IMR-90 (cell line): ENCODE results near the gene GPR132. TPM values are rescaled to one million over a fixed set of nuclear protein-coding genes. Genes with fewer than 3 reads are reported as not detected.

Source experiments
- ATAC-seq: fragments of 200-7000 bp; cut with Tn5 transposase; 2 replicates; pipeline ENCODE4 v1.9.1; 2020; ENCODE audit warnings: low read depth, mild to moderate bottlenecking, moderate library complexity
- BruUV-seq: library from RNA; stranded (reverse); fragments of 400-500 nt; replicated peaks from 2 replicates; lab custom pipeline; 2021; lab: Mats Ljungman, UMichigan
- CTCF ChIA-PET: fragments of 300-600 bp; formaldehyde crosslinking; extraction: SDS; loops from one replicate; lab custom pipeline; 2021; ENCODE audit warnings: antibody characterized with exemption; lab: Yijun Ruan, JAX
- POLR2A ChIA-PET: fragments of 300-600 bp; sonication (Branson Sonifier 250); formaldehyde crosslinking; loops from one replicate; lab custom pipeline; 2022; ENCODE audit warnings: antibody characterized with exemption; ENCODE audit not compliant: unreplicated experiment; lab: Charles Lee
- DNase-seq: peaks from one replicate; pipeline ENCODE4 v3.0.0; 2013
- H2AFZ ChIP-seq: replicated peaks from 2 replicates; pipeline ENCODE3; 2013; ENCODE audit warnings: low read length, mild to moderate bottlenecking; ENCODE audit not compliant: poor library complexity
- H2AK5ac ChIP-seq: 2 replicates; pipeline ENCODE4 v1.6.1; 2013; ENCODE audit warnings: low read depth, low read length, inconsistent platforms
- H2AK9ac ChIP-seq: replicated peaks from 2 replicates; pipeline ENCODE3; 2013; ENCODE audit warnings: mild to moderate bottlenecking, low read depth, low read length, moderate library complexity; ENCODE audit not compliant: poor library complexity
- H2BK120ac ChIP-seq: 2 replicates; pipeline ENCODE4 v1.6.1; 2013; ENCODE audit warnings: low read depth, low read length, inconsistent platforms
- H2BK15ac ChIP-seq: 3 replicates; pipeline ENCODE4 v1.6.1; 2013; ENCODE audit warnings: low read depth, low read length, inconsistent platforms
- H2BK20ac ChIP-seq: 2 replicates; pipeline ENCODE4 v1.6.1; 2013; ENCODE audit warnings: low read depth, mild to moderate bottlenecking, inconsistent platforms, low read length, moderate library complexity
- H2BK5ac ChIP-seq: 2 replicates; pipeline ENCODE4 v1.6.1; 2013; ENCODE audit warnings: mild to moderate bottlenecking, low read depth, low read length, inconsistent platforms; ENCODE audit not compliant: poor library complexity, severe bottlenecking
- H3K14ac ChIP-seq: replicated peaks from 2 replicates; pipeline ENCODE4 v1.6.1; 2013; ENCODE audit warnings: low read depth, low read length, inconsistent platforms
- H3K18ac ChIP-seq: 2 replicates; pipeline ENCODE4 v1.6.1; 2013; ENCODE audit warnings: low read depth, low read length, control low read depth
- H3K23ac ChIP-seq: 2 replicates; pipeline ENCODE4 v1.6.1; 2013; ENCODE audit warnings: low read depth, low read length, inconsistent platforms
- H3K27ac ChIP-seq: 2 replicates; pipeline ENCODE4 v1.5.1; 2013; ENCODE audit warnings: mild to moderate bottlenecking, control low read depth, low read length; ENCODE audit not compliant: insufficient read depth
- H3K27me3 ChIP-seq: 2 replicates; pipeline ENCODE4 v1.6.1; 2013; ENCODE audit warnings: low read length; ENCODE audit not compliant: control insufficient read depth, insufficient read depth
- H3K36me3 ChIP-seq: 2 replicates; pipeline ENCODE4 v1.6.1; 2013; ENCODE audit warnings: low read length, mixed read lengths; ENCODE audit not compliant: control insufficient read depth, insufficient read depth
- H3K4ac ChIP-seq: 2 replicates; pipeline ENCODE4 v1.6.1; 2013; ENCODE audit warnings: low read depth, low read length, inconsistent platforms
- H3K4me1 ChIP-seq: 2 replicates; pipeline ENCODE4 v1.6.1; 2013; ENCODE audit warnings: low read length, mixed read lengths; ENCODE audit not compliant: control insufficient read depth, insufficient read depth
- H3K4me2 ChIP-seq: 2 replicates; pipeline ENCODE4 v1.6.1; 2013; ENCODE audit warnings: low read depth, mild to moderate bottlenecking, control low read depth, low read length, moderate library complexity
- H3K4me3 ChIP-seq: 2 replicates; pipeline ENCODE4 v1.5.1; 2013; ENCODE audit warnings: low read depth, mild to moderate bottlenecking, control low read depth, low read length, moderate library complexity; ENCODE audit not compliant: insufficient read depth
- H3K56ac ChIP-seq: 2 replicates; pipeline ENCODE4 v1.6.1; 2013; ENCODE audit warnings: low read length, inconsistent platforms; ENCODE audit not compliant: insufficient read depth; ENCODE audit errors: extremely low read depth
- H3K79me1 ChIP-seq, 2 experiments: 2 replicates each; pipeline ENCODE4 v1.6.1; 2013; ENCODE audit warnings: low read length in 2 of 2, inconsistent platforms in 1 of 2, low read depth in 1 of 2
- H3K9ac ChIP-seq: 2 replicates; pipeline ENCODE4 v1.6.1; 2013; ENCODE audit warnings: low read depth, low read length, control low read depth
- H3K9me1 ChIP-seq: 2 replicates; pipeline ENCODE4 v1.6.1; 2013; ENCODE audit warnings: low read length, inconsistent platforms; ENCODE audit not compliant: insufficient read depth
- H3K9me3 ChIP-seq: 2 replicates; pipeline ENCODE4 v1.6.1; 2013; ENCODE audit warnings: low read length; ENCODE audit not compliant: control insufficient read depth, insufficient read depth
- H4K20me1 ChIP-seq: 2 replicates; pipeline ENCODE4 v1.6.1; 2013; ENCODE audit warnings: low read length, inconsistent platforms; ENCODE audit not compliant: insufficient read depth
- H4K5ac ChIP-seq: 2 replicates; pipeline ENCODE4 v1.6.1; 2013; ENCODE audit warnings: mild to moderate bottlenecking, low read depth, low read length, control low read depth
- H4K8ac ChIP-seq, 2 experiments: 2 replicates each; pipeline ENCODE4 v1.6.1; 2013; ENCODE audit warnings: low read depth in 2 of 2, low read length in 2 of 2, control low read depth in 1 of 2, inconsistent platforms in 1 of 2
- H4K91ac ChIP-seq: 2 replicates; pipeline ENCODE4 v1.6.1; 2013; ENCODE audit warnings: low read depth, low read length, inconsistent platforms; ENCODE audit not compliant: insufficient read depth
- BHLHE40 ChIP-seq: fragments of 150-350 bp; IDR thresholded peaks from 2 replicates; pipeline ENCODE4 v1.6.1; 2016; ENCODE audit warnings: mild to moderate bottlenecking, low read depth, low read length
- CEBPB ChIP-seq: IDR thresholded peaks from 2 replicates; pipeline ENCODE4 v1.6.1; 2012; ENCODE audit warnings: low read depth, low read length, improper control_type of control experiment
- CHD1 ChIP-seq: IDR thresholded peaks from 2 replicates; pipeline ENCODE4 v1.6.1; 2012; ENCODE audit warnings: low read depth, low read length, improper control_type of control experiment
- FOS ChIP-seq: fragments of 150-350 bp; IDR thresholded peaks from 2 replicates; pipeline ENCODE4 v1.6.1; 2016; ENCODE audit warnings: low read depth, low read length
- MAFK ChIP-seq: IDR thresholded peaks from 2 replicates; pipeline ENCODE4 v1.6.1; 2012; ENCODE audit warnings: low read depth, low read length, improper control_type of control experiment
- MAZ ChIP-seq: IDR thresholded peaks from 2 replicates; pipeline ENCODE4 v1.6.1; 2012; ENCODE audit warnings: low read depth, mild to moderate bottlenecking, low read length, improper control_type of control experiment, moderate library complexity, borderline replicate concordance
- MXI1 ChIP-seq: IDR thresholded peaks from 2 replicates; pipeline ENCODE4 v1.6.1; 2012; ENCODE audit warnings: low read depth, mild to moderate bottlenecking, low read length, moderate library complexity, borderline replicate concordance
- NFE2L2 ChIP-seq: fragments of 150-350 bp; IDR thresholded peaks from 2 replicates; pipeline ENCODE4 v1.6.1; 2016; ENCODE audit warnings: low read depth, mild to moderate bottlenecking, low read length
- POLR2A ChIP-seq: IDR thresholded peaks from 2 replicates; pipeline ENCODE4 v1.6.1; 2012; ENCODE audit warnings: mild to moderate bottlenecking, low read depth, low read length
- RAD21 ChIP-seq: IDR thresholded peaks from 2 replicates; pipeline ENCODE4 v1.6.1; 2012; ENCODE audit warnings: low read length, improper control_type of control experiment
- RCOR1 ChIP-seq: IDR thresholded peaks from 2 replicates; pipeline ENCODE4 v1.6.1; 2012; ENCODE audit warnings: mild to moderate bottlenecking, low read length, improper control_type of control experiment; ENCODE audit not compliant: insufficient replicate concordance
- RFX5 ChIP-seq: IDR thresholded peaks from 2 replicates; pipeline ENCODE4 v1.8.0; 2012; ENCODE audit warnings: low read depth, mild to moderate bottlenecking, low read length, moderate library complexity
- SMC3 ChIP-seq: fragments of 150-350 bp; IDR thresholded peaks from 2 replicates; pipeline ENCODE4 v1.6.1; 2016; ENCODE audit warnings: low read depth, mild to moderate bottlenecking, antibody characterized with exemption, low read length, moderate library complexity
- WGBS, 2 experiments: methylation state at CpG; one replicate each; pipeline versions ENCODE4 v1.1.5 to v1.1.7; 2013; ENCODE audit warnings: missing lambda C conversion rate in 2 of 2; ENCODE audit not compliant: insufficient read length in 1 of 2; ENCODE audit errors: extremely low coverage in 2 of 2; 5-methylcytosine and 5-hydroxymethylcytosine counted together
- dilution Hi-C: fragments of 300-500 bp; cut with HindIII; formaldehyde crosslinking; loops from one replicate; pipeline ENCODE4 v1.14.3; 2018; ENCODE audit warnings: low sequenced_read_pairs; ENCODE audit not compliant: unreplicated experiment
- in situ Hi-C: fragments of 300-500 bp; cut with MboI; formaldehyde crosslinking; loops from 3 replicates; pipeline ENCODE4 v1.14.3; 2019; ENCODE audit warnings: low sequenced_read_pairs, inconsistent platforms, mixed read lengths
- intact Hi-C: fragments of 100-400 bp; cut with micrococcal nuclease; formaldehyde crosslinking; loops from 2 replicates; pipeline ENCODE4 v1.10.0; 2022
- polyA plus RNA-seq, 3 experiments: library from polyadenylated mRNA; depleted of rRNA; stranded (reverse); fragments of >200 nt; gene quantifications; 2 replicates each; pipeline ENCODE4 v1.2.3, GENCODE V29; 2012; ENCODE audit warnings: low replicate concordance in 1 of 3
- total RNA-seq: library from RNA; depleted of rRNA; stranded (reverse); fragments of >200 nt; gene quantifications from 2 replicates; pipeline ENCODE4 v1.2.3, GENCODE V29; 2012
- TF ChIP-seq, protein P1 (sequence below): fragments of 150-350 bp; IDR thresholded peaks from 2 replicates; pipeline ENCODE4 v1.6.1; 2017; ENCODE audit warnings: mild to moderate bottlenecking, antibody characterized with exemption, low read length, low read depth
- TF ChIP-seq, protein P2 (sequence below): conservative IDR thresholded peaks from 2 replicates; pipeline ENCODE4 v1.5.1; 2012; ENCODE audit warnings: mild to moderate bottlenecking, low read depth, low read length, improper control_type of control experiment
- TF ChIP-seq, protein P3 (sequence below): fragments of 150-350 bp; IDR thresholded peaks from 2 replicates; pipeline ENCODE4 v1.6.1; 2016; ENCODE audit warnings: low read depth, mild to moderate bottlenecking, low read length, moderate library complexity, borderline replicate concordance

GPR132 gene
- total and polyA plus RNA-seq, 2 of the 4 experiments (the other 2 are of a cell fraction): under 0.01 to 0.10 TPM

GRCh38 chr14:105056303-105056831 is 8.9 kb downstream of the GPR132 start:
- WGBS, 2 experiments: 30% methylated on average over 2 of the region's 22 CpGs; no CpG with 5 or more reads in 1 of the 2 experiments
- H2BK5ac ChIP-seq: no peak overlapping the region
- in situ Hi-C loops: no loop called here

More at GRCh38 chr14:105056303-105056831, 8.9 kb downstream of the GPR132 start:
- Histone ChIP-seq H2AK5ac (no peak overlapping the region), H3K27ac (no peak overlapping the region), H3K4me1 (no peaks in the 10 kb centered on the region), H3K27me3 (peaks cover 15% of the 10 kb centered on the region), H3K23ac (no peak overlapping the region), H4K91ac (no peak overlapping the region), H3K9me1 (no peaks in the 10 kb centered on the region), H4K20me1 (no peaks in the 10 kb centered on the region), H3K4me2 (no peak overlapping the region), H3K36me3 (no peaks in the 10 kb centered on the region), H2AK9ac (no peak overlapping the region), H2AFZ (peak overlapping the region; percentile 21), H2BK15ac (no peak overlapping the region), H4K5ac (no peak overlapping the region), H3K9me3 (no peaks in the 10 kb centered on the region), H2BK20ac (no peak overlapping the region), H3K56ac (no peak overlapping the region), H2BK120ac (no peak overlapping the region), H3K4ac (no peak overlapping the region), H4K8ac (no peak overlapping the region), H3K79me1 (no peaks in the 10 kb centered on the region), H3K14ac (no peak overlapping the region), H3K18ac (no peak overlapping the region), H3K9ac (no peak overlapping the region), H3K4me3 (no peak overlapping the region)
- intact Hi-C loops: no loop called here
- CTCF ChIA-PET: no interaction called here
- POLR2A ChIA-PET: no interaction called here
- no peak for DNase-seq
- BruUV-seq: no TSS peak
- dilution Hi-C loops: loop anchor here (10.0 kb wide), 1 partner anchor 122 kb away; no protein-coding TSS in a partner anchor
- no peak for ATAC-seq
- TF ChIP-seq BHLHE40 (no peak), MXI1 (no peak), CEBPB (no peak), FOS (no peak), MAFK (no peak), CHD1 (no peak), SMC3 (no peak), POLR2A (no peak), RAD21 (no peak), RFX5 (no peak), NFE2L2 (no peak), MAZ (no peak), RCOR1 (no peak)
- TF ChIP-seq, protein P1, sequence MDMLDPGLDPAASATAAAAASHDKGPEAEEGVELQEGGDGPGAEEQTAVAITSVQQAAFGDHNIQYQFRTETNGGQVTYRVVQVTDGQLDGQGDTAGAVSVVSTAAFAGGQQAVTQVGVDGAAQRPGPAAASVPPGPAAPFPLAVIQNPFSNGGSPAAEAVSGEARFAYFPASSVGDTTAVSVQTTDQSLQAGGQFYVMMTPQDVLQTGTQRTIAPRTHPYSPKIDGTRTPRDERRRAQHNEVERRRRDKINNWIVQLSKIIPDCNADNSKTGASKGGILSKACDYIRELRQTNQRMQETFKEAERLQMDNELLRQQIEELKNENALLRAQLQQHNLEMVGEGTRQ: no peak
- TF ChIP-seq, protein P2, sequence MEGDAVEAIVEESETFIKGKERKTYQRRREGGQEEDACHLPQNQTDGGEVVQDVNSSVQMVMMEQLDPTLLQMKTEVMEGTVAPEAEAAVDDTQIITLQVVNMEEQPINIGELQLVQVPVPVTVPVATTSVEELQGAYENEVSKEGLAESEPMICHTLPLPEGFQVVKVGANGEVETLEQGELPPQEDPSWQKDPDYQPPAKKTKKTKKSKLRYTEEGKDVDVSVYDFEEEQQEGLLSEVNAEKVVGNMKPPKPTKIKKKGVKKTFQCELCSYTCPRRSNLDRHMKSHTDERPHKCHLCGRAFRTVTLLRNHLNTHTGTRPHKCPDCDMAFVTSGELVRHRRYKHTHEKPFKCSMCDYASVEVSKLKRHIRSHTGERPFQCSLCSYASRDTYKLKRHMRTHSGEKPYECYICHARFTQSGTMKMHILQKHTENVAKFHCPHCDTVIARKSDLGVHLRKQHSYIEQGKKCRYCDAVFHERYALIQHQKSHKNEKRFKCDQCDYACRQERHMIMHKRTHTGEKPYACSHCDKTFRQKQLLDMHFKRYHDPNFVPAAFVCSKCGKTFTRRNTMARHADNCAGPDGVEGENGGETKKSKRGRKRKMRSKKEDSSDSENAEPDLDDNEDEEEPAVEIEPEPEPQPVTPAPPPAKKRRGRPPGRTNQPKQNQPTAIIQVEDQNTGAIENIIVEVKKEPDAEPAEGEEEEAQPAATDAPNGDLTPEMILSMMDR: no peak
- TF ChIP-seq, protein P3, sequence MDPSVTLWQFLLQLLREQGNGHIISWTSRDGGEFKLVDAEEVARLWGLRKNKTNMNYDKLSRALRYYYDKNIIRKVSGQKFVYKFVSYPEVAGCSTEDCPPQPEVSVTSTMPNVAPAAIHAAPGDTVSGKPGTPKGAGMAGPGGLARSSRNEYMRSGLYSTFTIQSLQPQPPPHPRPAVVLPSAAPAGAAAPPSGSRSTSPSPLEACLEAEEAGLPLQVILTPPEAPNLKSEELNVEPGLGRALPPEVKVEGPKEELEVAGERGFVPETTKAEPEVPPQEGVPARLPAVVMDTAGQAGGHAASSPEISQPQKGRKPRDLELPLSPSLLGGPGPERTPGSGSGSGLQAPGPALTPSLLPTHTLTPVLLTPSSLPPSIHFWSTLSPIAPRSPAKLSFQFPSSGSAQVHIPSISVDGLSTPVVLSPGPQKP: no peak
